Inferior parietal cortex (tissue), 1 donor: ENCODE results near the gene CHRND.
"Not testable (repeated sequence)": the region's sequence is repeated elsewhere in the genome, so short reads cannot be mapped to it uniquely, and the experiment has no call there.

Source experiments
- DNase-seq: peaks from one replicate; pipeline ENCODE4 v3.0.0-alpha.2; 2016; ENCODE audit errors: extremely low spot score

Gene CHRND

DNA sequence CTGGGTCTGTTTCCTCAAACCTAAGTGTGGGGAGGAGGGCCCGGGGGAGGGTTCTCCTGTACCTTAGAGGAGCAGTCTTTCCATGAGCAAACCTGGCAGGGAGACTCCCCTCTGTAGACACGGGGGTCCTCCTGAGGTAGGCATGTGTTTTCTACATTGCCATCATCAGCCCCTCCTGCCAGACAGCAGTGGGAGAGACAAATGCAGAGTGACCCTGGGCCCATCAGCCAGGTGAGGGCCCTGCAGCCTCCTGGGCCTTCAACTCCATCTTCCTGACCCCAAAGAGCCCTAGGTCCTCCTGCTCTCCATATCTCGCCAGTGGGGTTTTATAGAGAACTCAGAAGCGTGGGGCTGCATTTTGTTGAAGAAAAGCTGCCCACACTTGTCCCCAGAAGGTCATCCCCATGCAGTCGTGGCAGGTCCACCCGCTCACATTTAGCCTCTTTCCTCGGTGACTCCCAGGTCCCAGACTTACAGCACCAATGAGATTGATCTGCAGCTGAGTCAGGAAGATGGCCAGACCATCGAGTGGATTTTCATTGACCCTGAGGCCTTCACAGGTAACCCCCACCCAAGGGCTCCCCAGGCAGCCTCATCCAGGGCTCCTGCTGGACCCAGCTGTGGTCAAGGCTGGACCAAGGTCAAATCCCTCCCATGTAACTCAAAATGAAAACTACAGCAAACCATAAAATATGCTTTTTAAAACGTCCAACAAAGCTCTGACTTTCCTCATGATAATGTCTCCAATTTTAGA, 16.2 kb downstream of the CHRND start:
- no peak for DNase-seq

DNA sequence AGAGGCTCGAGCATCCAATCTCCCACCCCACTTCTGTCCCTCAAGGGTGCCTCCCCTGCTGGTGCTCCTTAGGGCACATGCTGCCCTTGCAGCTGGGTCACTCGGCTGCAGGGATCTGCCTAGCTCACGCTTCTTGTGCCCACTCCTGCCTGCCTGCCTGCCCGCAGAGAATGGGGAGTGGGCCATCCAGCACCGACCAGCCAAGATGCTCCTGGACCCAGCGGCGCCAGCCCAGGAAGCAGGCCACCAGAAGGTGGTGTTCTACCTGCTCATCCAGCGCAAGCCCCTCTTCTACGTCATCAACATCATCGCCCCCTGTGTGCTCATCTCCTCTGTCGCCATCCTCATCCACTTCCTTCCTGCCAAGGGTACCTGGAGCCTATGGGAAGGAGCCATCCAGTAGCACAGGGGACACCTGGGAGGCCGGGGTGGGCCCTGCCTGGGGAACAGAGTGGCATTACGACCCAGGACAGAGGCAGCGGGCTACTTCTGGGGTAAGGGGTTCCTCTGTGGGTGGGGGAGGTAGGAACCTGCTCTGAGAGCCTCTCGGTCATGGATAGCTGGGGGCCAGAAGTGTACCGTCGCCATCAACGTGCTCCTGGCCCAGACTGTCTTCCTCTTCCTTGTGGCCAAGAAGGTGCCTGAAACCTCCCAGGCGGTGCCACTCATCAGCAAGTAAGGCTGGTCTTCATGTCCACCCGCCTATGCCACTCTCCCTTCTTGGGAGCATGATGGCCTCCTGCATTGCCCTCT, 16.9 kb downstream of the CHRND start:
- DNase-seq = no peak

DNA sequence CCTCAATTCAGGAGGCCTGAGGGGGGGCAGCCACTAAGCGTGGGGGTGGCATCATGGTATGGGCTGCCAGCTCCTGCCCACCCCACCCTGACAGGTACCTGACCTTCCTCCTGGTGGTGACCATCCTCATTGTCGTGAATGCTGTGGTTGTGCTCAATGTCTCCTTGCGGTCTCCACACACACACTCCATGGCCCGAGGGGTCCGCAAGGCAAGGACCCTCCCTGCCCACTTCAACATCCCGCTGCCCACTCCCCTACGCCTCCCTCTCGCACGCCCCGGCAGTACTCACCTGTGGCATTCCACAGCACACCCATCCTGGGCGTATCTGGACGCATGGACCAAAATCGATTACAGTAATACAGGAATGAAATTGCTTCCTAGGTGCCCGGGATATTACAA, 17.5 kb downstream of the CHRND start:
- no peak for DNase-seq

DNA sequence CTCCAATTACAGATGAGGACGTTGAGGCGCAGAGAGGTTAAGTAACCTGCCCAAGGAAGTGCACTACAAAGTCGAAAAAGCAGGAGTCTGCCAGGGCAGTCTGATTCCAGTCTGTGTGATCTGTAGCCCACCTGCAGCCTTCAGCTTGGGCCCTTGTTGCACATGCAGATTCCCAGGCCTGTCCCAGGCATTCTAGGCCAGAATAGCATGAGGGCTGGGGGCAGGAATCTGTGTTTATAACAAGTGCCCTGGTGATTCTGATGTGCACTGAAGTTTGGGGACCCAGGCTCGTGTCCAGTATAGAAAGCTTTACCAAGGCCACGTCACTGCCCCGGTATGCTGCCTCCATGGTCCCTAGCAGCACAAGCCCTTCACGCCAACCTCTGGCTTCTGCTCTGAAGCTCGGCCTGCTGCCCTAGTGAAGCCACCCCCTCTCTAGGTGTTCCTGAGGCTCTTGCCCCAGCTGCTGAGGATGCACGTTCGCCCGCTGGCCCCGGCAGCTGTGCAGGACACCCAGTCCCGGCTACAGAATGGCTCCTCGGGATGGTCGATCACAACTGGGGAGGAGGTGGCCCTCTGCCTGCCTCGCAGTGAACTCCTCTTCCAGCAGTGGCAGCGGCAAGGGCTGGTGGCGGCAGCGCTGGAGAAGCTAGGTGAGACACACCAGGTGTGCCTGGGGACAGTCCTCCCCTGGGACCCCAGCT, 18.1 kb downstream of the CHRND start:
- no peak for DNase-seq

DNA sequence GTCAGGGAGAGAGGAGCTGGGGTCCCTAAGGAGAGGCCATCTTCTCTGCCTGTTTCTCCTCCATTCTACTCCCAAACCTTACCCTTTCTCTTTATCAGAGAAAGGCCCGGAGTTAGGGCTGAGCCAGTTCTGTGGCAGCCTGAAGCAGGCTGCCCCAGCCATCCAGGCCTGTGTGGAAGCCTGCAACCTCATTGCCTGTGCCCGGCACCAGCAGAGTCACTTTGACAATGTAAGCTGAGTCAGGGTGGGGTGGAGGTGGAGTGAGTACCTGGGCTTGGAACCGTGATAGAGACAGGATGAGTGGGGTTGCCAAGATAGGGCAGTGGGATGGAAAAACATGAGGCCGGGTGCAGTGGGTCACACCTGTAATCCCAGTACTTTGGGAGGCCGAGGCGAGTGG, 18.7 kb downstream of the CHRND start:
- no peak for DNase-seq

DNA sequence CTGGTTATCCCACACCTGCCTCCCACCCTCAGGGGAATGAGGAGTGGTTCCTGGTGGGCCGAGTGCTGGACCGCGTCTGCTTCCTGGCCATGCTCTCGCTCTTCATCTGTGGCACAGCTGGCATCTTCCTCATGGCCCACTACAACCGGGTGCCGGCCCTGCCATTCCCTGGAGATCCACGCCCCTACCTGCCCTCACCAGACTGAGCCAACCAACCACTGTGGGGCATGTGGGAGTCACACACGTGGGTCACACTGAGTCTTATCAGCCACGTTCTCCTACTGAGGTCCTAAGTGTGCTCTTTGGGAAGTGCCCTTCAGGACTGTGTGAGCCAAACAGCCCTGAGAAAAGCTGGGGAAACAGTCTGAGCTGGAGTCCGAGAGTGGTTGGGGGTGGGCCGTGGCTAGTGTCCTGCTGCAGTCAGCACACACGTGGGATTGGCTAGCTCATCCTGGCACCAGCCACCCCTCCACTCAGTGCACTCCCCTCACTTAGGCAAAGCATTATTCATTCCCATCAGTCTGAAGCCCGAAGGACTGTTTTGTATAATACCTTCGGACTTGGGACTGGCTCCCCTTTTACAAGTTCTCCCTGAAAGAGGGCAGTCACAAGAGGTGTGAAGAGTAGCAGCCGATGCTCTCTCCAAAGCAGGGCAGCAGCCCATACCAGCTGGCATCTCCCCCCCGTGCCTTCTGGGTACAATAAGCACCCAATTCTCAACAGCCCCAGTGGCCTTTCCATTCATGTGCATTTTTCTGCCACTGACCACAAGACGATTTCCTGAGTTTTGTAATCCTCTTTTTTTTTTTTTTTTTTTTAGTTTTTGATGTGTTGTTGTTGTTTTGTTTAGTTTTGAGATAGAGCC, 19.8 kb downstream of the CHRND start:
- DNase-seq = no peak

DNA sequence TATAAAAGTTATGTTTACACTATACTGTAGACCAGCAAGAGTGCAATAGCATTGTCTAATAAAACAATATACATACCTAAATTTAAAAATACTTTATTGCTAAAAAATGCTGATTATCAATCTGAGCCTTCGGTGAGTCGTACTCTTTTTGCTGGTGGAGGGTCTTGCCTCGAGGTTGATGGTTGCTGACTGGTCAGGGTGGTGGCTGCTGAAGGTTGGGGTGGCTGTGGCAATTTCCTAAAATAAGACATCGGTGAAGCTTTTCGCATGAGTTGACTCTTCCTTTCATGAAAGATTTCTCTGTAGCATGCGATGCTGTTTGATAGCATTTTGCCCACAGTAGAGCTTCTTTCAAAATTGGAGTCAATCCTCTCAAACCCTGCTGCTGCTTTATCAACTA, 22.0 kb downstream of the CHRND start:
- no peak for DNase-seq

DNA sequence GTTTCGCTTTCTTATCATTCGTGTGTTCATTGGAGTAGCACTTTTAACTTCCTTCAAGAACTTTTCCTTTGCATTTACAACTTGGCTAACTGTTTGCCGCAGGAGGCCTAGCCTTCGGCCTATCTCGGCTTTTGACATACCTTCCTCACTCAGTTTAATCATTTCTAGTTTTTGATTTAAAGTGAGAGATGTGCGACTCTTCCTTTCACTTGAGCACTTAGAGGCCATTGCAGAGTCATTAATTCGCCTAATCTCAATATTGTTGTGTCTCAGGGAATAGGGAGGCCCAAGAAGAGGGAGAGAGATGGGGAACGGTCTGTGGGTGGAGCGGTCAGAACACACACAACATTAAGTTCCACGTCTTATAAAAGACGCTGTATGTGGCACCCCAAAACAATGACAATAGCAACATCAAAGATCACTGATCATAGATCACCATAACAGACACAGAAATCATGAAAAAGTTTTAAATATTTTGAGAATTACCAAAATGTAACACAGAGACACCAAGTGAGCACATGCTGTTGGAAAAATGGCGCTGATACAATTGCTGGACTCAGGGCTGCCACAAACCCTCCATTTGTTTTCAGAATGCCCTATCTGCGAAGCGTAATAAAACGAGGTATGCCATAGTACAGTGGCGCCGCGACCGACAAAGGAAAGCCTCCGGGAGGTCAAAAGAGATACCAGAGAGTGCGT, 23.8 kb downstream of the CHRND start:
- DNase-seq = no peak

DNA sequence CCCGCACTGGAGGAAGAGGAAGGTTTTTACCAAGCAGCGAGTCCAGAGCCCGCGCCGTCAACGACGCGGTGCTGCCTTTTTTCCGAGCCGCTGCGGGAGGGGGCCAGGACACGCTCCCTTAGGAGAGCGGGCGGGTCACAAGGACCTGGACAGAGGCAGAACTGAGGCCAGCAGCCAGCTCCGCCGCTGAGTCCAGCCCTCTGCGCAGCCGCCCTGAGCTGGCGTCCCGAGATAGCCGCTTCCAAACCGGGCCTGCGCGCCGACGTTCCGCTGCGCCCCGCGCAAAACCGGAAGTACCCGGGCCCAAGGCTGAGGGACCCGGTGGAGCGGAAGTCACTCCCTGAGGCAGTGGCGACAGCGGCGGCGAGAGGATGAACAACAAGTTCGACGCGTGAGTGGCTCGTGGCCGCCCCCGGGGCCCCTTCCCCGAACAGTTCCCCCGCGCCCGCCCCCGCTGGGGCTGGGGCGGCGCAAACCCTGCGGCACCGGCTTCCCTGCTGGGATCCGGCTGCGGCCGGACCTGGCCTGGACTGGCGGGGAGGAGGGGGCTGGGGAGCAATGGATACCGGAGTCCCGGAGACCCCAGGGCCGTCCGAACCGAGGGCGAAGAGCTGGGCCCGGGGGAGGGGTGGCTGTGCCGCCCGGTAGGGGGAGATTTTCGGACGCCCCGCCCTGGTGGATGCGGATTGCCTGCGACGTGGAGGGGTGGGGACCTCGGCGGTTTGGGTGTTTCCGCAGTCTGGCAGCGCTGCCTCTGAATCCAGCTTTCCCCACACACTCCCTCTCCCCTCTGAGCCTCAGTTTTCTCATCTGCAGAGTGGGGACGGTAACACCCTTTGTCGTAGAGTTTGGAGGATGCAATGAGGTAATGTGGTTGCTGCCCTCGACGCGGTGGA, 24.6 kb downstream of the CHRND start, which contains the start of the genes EIF4E2 and TIGD1:
Gene EIF4E2 (plus strand): TSS at position 336 of the 896 bp plus-strand sequence. CDS start 36 bp downstream, at position 372.
Gene TIGD1 (minus strand): TSS at position 204 of the 896 bp plus-strand sequence. CDS start 675 bp downstream, outside the sequence.
- DNase-seq = peak; percentile 94

DNA sequence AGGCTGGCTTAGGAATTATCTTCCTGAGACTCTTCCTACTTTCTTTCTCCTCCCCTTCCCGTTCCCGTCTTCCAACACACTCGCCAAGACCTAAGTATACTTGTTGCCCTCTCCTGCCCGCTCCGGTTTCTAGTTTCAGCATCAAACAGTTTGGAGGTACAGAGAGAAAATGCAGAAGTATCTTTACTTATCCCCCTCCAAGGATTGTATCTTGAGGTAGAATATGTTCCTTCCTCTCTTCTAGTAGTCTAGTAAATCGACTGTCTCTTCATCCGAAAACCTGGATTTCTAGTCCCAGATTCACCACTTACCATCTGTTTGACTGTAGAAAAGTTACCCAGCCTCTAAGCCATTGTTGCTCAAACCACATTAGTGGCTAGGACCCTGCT, 25.3 kb downstream of the CHRND start:
- DNase-seq = no peak

DNA sequence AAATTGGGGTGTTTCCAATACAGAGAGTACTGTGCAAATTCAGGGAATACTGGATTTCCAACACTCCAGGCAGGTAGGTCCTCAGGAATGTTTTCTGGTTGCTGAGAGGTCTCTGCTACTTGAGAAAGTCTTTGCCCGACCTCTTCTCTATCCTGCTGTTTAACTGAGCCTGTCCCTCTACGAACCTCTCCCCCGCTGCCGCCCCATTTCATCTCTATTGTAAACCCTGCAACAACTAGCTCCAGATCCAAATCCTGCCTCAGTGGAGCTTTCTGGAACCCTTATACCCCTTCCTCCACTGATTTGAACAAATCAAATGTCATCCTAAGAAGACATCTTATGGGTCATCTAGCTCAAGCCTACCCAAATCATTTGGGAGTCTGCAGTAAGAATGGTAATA, 25.8 kb downstream of the CHRND start:
- DNase-seq = no peak

DNA sequence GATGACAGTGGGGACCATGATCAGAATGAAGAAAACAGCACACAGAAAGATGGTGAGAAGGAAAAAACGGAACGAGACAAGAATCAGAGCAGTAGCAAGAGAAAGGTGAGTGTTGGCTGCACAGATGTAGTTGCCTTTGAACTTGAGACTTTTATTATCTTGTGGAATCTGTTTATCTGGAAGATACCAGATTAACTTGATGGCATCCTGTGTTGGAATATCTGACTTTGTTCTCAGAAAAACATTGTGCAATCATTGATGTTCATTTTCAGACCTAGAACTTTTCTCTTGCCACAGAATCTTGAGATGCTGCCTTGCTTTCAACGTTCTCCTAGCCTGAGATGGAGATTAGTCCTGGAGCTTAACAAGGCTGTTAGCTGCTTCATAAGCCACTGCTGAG, 30.5 kb downstream of the CHRND start:
- no peak for DNase-seq

DNA sequence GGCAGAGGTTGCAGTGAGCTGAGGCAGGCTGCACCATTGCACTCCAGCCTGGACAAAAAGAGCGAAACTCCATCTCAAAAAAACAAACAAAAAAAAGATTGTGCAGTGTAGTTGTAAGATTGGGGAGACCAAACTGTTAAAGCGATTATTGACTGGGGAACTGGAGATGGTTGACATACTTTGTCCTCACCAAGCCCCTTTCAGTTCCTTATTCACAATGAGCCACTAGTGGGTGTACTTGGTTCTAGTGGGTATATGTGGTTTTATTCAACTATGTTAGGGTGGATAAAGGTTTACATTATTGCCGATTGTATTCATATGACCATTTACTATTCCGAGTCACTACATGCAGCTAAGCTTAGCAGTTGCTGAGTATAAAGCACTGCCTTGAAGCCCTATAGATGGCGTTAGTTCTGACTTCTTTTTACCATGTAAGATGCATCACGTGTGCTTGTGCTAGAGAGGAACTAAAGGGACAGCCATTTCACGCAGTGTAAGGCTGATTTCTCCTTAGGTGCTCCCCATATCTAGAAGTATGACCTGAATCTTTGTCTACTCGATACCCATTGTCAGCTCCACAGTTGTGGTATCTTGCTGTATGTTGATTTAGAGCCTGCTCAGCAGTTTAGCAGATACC, 36.7 kb downstream of the CHRND start:
- no peak for DNase-seq

DNA sequence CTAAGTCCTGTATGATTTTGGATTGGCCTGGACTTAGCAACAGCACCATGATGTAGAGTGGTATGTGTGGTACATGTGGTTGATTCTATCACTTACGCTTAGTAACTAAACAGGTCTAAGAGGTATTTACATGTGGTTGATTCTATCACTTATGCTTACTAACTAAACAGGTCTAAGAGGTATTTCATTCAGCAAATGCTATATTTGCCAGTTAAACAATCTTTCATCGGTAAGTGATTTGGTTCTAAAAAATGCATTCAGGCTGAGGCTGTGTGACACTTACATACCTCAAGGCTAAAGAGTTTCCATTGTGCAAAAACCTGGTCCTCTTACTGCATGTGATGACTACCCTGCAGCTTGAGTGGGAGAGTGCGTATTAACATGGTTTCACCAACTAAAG, 37.6 kb downstream of the CHRND start:
- no peak for DNase-seq

DNA sequence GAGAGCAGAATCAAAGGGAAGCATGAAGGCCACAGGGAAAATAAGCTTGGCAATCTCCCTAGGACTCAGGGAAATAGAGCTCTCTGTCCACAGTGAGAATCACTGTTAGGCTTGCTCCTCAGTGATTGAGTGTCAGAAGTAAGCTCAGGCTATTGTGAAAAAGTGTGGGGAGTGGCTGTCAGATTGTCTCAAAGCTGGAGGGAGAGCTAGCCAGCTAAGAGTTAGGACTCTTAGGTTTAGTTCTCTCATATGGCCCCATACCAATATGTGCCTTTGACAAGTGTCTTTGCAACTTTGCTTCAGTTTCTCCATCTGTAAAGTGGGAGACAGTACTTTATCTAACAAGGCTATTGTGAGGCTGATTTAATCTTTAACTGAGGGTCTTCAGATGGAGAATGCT, 41.8 kb downstream of the CHRND start:
- no peak for DNase-seq

DNA sequence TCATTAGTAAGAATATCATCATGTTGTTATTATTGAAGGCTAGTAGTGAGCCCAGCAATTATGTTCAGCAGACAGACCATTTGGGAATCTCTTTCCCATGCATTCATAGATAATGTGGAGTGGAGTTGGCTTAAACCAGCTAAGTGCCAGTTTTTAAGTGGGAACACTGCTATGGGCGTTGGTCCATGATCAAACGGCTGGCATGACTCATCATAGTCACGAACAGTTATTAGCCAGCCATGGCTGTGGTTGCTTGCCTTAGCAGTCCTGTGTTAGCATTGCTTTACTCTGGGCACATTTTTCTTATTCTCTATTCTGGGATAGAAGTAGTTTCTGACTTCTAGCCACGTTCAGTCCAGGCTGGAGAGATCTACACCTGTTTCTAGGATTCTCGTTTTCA, 42.2 kb downstream of the CHRND start:
- DNase-seq = no peak

DNA sequence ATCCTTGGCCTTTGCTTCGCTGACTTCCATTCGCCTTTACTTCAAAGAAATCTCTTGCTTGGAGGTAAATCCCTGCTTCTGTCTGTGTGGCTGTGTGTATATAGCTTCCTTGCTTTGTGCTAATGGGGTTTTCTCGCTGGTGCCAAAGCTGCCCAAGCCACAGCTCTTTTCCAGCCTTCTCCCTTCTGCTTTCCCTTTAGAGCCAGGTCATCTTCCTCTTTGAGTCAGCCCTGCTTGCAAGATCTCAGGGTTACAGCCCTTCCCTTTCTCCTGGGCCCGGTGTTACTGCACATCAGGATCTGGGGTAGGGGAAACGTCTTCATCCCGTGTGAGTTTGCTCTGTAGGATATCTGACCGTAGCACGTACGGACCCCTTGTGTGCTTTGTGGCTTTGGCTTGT, 43.6 kb downstream of the CHRND start:
- no peak for DNase-seq

DNA sequence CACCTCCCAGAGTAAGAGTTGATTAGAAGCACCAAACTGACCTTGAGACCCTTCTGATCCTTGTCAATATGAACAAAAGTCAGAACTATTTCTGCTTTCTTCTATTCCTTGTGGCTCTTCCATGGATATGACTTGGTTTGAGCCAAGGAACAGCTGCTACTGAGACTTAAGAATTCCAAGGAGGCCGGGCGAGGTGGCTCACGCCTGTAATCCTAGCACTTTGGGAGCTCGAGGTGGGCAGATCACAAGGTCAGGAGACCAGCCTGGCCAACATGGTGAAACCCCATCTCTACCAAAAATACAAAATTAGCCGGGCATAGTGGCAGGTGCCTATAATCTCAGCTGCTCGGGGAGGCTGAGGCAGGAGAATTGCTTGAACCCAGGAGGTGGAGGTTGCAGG, 44.5 kb downstream of the CHRND start:
- DNase-seq = not testable (repeated sequence)

DNA sequence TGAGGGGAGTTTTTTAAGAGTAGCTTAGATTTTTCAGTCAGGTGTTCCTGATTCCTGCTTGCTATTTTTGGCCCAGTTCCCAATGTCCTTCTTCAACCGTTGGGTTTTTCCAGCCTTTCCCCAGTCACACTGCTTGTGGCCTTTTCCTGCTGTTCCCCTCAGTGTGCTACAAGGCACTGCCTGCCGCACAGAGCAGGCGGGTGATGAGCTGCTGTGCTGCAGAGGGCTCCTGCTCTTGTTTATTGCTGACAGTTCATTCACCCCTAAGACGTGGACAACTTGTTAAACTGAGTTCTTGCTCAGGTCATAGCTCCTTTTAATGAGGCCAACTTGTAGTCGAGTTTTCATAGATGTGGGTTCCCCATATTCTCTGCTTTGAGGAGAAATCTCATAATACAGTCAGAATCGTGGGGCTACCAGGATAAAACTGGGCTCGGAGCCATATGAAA, 45.1 kb downstream of the CHRND start:
- no peak for DNase-seq
